K562 (cell line): ENCODE results near the gene MAD2L1BP. TPM values are rescaled to one million over a fixed set of nuclear protein-coding genes. Genes with fewer than 3 reads are reported as not detected.

Source experiments
- ARID1B ChIP-seq: fragments of 450-650 bp; IDR thresholded peaks from 2 replicates; pipeline ENCODE4 v1.6.1; 2016; ENCODE audit warnings: antibody characterized with exemption, mild to moderate bottlenecking, inconsistent platforms
- CBFA2T2 ChIP-seq: fragments of 450-650 bp; conservative IDR thresholded peaks from 2 replicates; pipeline ENCODE4 v1.6.1; 2017; ENCODE audit warnings: mild to moderate bottlenecking
- DDX20 ChIP-seq: fragments of 450-650 bp; IDR thresholded peaks from 2 replicates; pipeline ENCODE4 v1.6.1; 2016; ENCODE audit warnings: missing genetic modification characterization, low read depth, mild to moderate bottlenecking, missing compliant biosample characterization, moderate library complexity
- ELF2 ChIP-seq: fragments of 250-450 bp; sonication (Bioruptor Pico); IDR thresholded peaks from 2 replicates; pipeline ENCODE4 v1.5.0; 2021; ENCODE audit warnings: mild to moderate bottlenecking
- FOS ChIP-seq: IDR thresholded peaks from 3 replicates; pipeline ENCODE4 v1.6.1; 2011; ENCODE audit not compliant: insufficient read length; ENCODE audit errors: extremely low read depth
- GTF2A2 ChIP-seq: IDR thresholded peaks from 2 replicates; pipeline ENCODE4 v1.6.1; 2016; ENCODE audit warnings: mild to moderate bottlenecking, missing genetic modification characterization, missing compliant biosample characterization
- ILK ChIP-seq: fragments of 450-650 bp; IDR thresholded peaks from 2 replicates; pipeline ENCODE4 v1.6.1; 2016; ENCODE audit warnings: missing genetic modification characterization, low read depth, mild to moderate bottlenecking, missing compliant biosample characterization, moderate library complexity, borderline replicate concordance
- POLR2H ChIP-seq: IDR thresholded peaks from 2 replicates; pipeline ENCODE4 v1.6.1; 2016; ENCODE audit warnings: missing genetic modification characterization, low read depth, mild to moderate bottlenecking, control low read depth, missing compliant biosample characterization, moderate library complexity
- TCF7L2 ChIP-seq: fragments of 150-350 bp; IDR thresholded peaks from 2 replicates; pipeline ENCODE4 v1.6.1; 2016; ENCODE audit warnings: low read depth, mild to moderate bottlenecking, low read length, moderate library complexity
- TFE3 ChIP-seq: fragments of 450-650 bp; formaldehyde crosslinking; IDR thresholded peaks from 2 replicates; pipeline ENCODE4 v1.4.0; 2020; ENCODE audit warnings: mild to moderate bottlenecking, mixed read lengths
- ZFX ChIP-seq: sonication (generic); formaldehyde crosslinking; IDR thresholded peaks from 2 replicates; pipeline ENCODE4 v1.8.0; 2022; ENCODE audit warnings: mild to moderate bottlenecking, missing genetic modification reagents, moderate library complexity
- ZNF175 ChIP-seq: fragments of 200-800 bp; sonication (Bioruptor generic); IDR thresholded peaks from 2 replicates; pipeline ENCODE4 v1.6.1; 2016; ENCODE audit warnings: low read depth, mild to moderate bottlenecking, missing genetic modification characterization, missing compliant biosample characterization
- ZNF280B ChIP-seq: fragments of 250-450 bp; sonication (Bioruptor Pico); IDR thresholded peaks from 2 replicates; pipeline ENCODE4 v1.5.1; 2021; ENCODE audit warnings: mild to moderate bottlenecking
- ZNF644 ChIP-seq: fragments of 200-800 bp; sonication (Bioruptor generic); IDR thresholded peaks from 2 replicates; pipeline ENCODE4 v1.6.1; 2016; ENCODE audit warnings: low read depth, missing genetic modification characterization, missing compliant biosample characterization
- ZNF695 ChIP-seq: fragments of 450-650 bp; formaldehyde crosslinking; IDR thresholded peaks from 2 replicates; pipeline ENCODE4 v1.4.0; 2020; ENCODE audit warnings: mild to moderate bottlenecking, moderate library complexity
- ZNF740 ChIP-seq, 3 experiments: fragments of 200-800 bp in 1 of 3; sonication (Bioruptor generic) in 1 of 3; sonication (generic) in 1 of 3; formaldehyde crosslinking in 1 of 3; IDR thresholded peaks; 2 replicates each; pipeline versions ENCODE4 v1.6.1 to v1.8.0; 2016 to 2022; ENCODE audit warnings: mild to moderate bottlenecking in 2 of 3, missing compliant biosample characterization in 2 of 3, missing genetic modification characterization in 2 of 3, missing genetic modification reagents in 1 of 3
- polyA plus RNA-seq, 8 experiments: library from polyadenylated mRNA; depleted of rRNA in 4 of 8; stranded (reverse) in 5 of 8; unstranded in 3 of 8; fragments of >200 nt; fragmentation: Nextera tagmentation in 2 of 8; fragmentation: Illumina TruSeq in 1 of 8; extraction: Ambion mirVana in 2 of 8; extraction: Trizol in 1 of 8; gene quantifications; 2 replicates each; pipeline versions ENCODE4 v1.2.1 to v1.2.3, GENCODE V29; 2011 to 2014; ENCODE audit warnings: inconsistent platforms in 1 of 8, missing spikeins in 1 of 8
- total RNA-seq, 7 experiments: library from RNA; depleted of rRNA in 6 of 7; stranded (reverse); fragments of >200 nt in 6 of 7; fragmentation: Illumina TruSeq in 2 of 7; extraction: Trizol in 2 of 7; gene quantifications; 2 replicates each; pipeline versions ENCODE4 v1.2.1 to v1.2.3, GENCODE V29; 2011 to 2021; ENCODE audit warnings: low replicate concordance in 1 of 7
- TF ChIP-seq, protein P1 (sequence below): fragments of 250-450 bp; sonication (Bioruptor Pico); IDR thresholded peaks from 2 replicates; pipeline ENCODE4 v1.5.0; 2021; ENCODE audit warnings: mild to moderate bottlenecking, borderline replicate concordance
- TF ChIP-seq, protein P2 (sequence below): IDR thresholded peaks from 3 replicates; pipeline ENCODE4 v1.6.1; 2011; ENCODE audit warnings: borderline replicate concordance, mild to moderate bottlenecking; ENCODE audit not compliant: insufficient read length, insufficient read depth

Gene MAD2L1BP
- total and polyA plus RNA-seq, 9 of the 15 experiments (the other 6 are each of a cell fraction or from before 2014, with no cell fraction given) = 69.7 to 321 (median 111) TPM

DNA sequence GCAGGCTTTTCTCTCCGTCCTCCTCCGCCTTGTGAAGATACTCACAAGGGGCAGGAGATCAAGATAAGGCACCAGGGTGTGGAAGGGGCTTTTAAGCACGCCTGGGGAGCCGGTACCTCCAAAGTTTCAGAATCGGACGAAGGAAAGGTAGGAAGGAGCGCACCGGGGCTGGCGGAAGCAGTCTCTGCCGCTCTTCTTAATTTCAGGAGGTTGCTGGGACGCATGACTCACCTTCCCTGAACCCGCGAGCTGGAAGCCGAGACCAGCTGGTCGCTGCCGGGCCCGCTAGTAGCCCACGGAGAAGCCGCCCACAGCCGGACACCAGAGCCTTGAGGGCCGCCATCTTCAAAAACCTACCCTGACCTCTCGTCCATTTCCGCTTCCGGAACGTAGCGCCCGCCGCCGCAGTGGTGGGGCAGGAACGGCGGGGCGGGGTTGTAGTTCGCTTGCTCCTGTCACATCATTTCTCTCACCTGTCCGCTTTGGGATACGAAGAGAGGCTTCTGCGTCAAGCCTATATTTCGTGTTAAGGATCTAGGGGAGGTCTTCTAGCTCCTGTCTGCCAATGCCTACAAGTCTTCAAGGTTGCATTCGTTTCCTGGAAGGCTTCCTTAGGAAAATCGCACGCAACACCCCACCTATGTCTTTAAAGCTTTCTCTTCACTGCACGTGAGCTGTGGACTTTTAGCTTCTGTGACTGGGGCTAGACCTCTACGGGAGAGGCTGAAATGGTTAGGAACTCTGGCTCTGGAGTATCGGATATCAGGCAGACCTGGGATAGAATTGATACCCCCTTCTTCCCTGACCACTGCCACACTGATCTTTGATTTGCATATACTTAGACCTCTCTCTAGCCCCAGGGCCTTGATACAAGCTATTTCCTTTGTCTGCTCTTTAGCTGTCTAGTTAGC, 52.1 kb downstream of the MAD2L1BP start, which contains the start of gene MRPS18A (continued):
- no peak for TF ChIP-seq ZNF280B (CRISPR knock-in tag)
- TF ChIP-seq DDX20 (tag) = no peak
- TF ChIP-seq ELF2 (CRISPR knock-in tag) = peak; percentile 62
- TF ChIP-seq FOS = no peak
- TF ChIP-seq, protein P1, sequence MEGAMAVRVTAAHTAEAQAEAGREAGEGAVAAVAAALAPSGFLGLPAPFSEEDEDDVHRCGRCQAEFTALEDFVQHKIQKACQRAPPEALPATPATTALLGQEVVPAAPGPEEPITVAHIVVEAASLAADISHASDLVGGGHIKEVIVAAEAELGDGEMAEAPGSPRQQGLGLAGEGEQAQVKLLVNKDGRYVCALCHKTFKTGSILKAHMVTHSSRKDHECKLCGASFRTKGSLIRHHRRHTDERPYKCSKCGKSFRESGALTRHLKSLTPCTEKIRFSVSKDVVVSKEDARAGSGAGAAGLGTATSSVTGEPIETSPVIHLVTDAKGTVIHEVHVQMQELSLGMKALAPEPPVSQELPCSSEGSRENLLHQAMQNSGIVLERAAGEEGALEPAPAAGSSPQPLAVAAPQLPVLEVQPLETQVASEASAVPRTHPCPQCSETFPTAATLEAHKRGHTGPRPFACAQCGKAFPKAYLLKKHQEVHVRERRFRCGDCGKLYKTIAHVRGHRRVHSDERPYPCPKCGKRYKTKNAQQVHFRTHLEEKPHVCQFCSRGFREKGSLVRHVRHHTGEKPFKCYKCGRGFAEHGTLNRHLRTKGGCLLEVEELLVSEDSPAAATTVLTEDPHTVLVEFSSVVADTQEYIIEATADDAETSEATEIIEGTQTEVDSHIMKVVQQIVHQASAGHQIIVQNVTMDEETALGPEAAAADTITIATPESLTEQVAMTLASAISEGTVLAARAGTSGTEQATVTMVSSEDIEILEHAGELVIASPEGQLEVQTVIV (CRISPR knock-in tag) = no peak
- no peak for TF ChIP-seq CBFA2T2
- TF ChIP-seq ZNF695 (CRISPR knock-in tag) = no peak
- TF ChIP-seq ZNF644 (tag) = 0 out of 2 replicates have a peak, but pooled peaks have one; percentile 34
- peak; percentile 83 for TF ChIP-seq POLR2H (tag)
- TF ChIP-seq ZNF175 = no peak
- 0 out of 2 replicates have a peak, but pooled peaks have one; percentile 29 for TF ChIP-seq ZNF740 (CRISPR knock-in tag; IDR thresholded peaks at IDR 0.05)
- no peak for TF ChIP-seq ZNF740 (tag; IDR thresholded peaks at IDR 0.05)
- no peak for TF ChIP-seq TCF7L2
- TF ChIP-seq ILK = no peak
- 0 out of 2 replicates have a peak, but pooled peaks have one; percentile 46 for TF ChIP-seq GTF2A2
- TF ChIP-seq, protein P2, sequence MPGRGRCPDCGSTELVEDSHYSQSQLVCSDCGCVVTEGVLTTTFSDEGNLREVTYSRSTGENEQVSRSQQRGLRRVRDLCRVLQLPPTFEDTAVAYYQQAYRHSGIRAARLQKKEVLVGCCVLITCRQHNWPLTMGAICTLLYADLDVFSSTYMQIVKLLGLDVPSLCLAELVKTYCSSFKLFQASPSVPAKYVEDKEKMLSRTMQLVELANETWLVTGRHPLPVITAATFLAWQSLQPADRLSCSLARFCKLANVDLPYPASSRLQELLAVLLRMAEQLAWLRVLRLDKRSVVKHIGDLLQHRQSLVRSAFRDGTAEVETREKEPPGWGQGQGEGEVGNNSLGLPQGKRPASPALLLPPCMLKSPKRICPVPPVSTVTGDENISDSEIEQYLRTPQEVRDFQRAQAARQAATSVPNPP = no peak
- no peak for TF ChIP-seq TFE3 (CRISPR knock-in tag)
- TF ChIP-seq ZFX (CRISPR knock-in tag) = peak; percentile 62
- no peak for TF ChIP-seq ARID1B
